Activated effector memory CD4-positive, alpha-beta T cell treated with anti-CD3 and anti-CD28 coated beads, Interleukin-2, amount 50 U/mL, for 16 hours (primary cell): ENCODE measurements around the gene GJC2.
"Not testable (repeated sequence)": the region's sequence is repeated elsewhere in the genome, so short reads cannot be mapped to it uniquely, and the experiment has no call there.

Source experiments
- DNase-seq: peaks from one replicate; pipeline ENCODE4 v3.0.0-alpha.2; 2020

GJC2 gene

DNA sequence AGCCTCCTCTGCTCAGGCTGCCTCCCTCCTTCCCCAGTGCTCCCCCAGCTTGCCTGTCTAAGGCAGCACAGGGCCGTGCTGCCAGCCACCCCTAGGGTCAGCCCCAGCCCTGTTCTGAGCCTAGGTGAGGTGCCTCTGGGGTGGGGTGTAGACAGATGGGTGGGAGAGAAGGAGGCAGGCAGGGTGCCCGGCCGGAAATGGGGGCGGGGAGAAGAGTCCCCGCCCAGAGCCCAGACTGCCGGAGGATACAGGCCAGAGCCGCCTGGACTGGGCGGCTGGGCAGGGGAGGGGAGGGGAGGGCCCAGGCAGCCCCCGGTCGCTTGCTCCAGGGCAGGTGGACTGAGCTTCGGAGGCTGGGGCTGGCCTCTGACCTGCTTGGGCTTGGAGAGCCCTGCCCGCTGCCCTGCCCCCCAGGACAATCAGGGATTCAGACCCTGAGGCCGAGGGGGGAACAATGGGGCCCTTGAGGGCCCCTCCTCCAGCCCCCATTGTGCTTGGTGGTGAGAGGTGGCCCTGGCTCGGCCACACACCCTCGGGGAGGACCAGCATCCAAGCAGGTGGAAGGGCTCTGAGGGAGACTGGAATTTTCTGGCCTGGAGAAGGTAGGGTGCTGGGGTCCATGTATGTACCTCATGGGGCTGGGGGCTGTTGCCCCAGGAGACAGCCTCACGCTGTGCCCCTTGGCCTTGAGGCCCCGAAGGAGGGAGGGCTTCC is at the start of gene GJC2:
Gene GJC2 (plus strand): TSS at position 525 of the 714 bp plus-strand sequence. CDS start 7,829 bp downstream, outside the sequence.
- DNase-seq, result peak; percentile 57

DNA sequence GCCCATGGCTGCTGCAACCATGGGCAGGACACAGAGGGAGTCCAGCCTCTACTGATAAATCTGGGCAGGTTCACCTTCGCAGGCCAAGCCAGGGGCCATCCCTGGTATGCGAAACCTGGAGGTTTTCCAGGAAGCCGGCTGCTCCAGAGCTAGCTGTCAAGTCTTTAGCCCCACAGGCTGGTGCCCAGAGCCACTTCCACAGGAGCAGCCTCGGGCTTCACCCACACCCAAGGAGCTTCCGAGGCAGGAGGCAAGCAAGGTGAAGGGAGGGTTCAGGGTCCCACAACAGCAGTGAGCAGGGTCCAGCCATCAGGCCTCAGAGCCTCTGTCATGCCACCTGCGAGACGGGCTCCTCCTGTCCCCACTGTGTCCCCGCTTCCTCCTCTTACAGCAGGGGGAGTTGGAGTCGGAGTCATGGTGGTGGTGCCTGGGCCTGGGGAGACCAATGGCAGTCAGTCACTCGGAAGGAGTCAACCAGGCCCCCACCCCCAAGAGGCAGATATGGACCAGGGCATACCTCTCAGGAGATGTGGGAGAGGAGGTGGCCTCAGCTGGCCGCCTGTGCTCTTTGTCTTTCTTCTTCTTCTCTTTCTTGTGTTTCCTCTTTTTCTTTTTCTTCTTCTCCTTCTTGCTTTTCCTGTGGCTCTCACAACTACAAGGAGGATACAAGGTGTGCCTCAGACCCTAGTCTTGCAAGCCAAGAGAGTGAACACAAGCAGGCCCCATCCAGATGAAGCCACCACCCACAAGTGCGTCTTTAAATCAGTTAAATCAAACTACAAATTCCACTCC is 48.7 kb upstream of the GJC2 start:
- peak; percentile 63 for DNase-seq

DNA sequence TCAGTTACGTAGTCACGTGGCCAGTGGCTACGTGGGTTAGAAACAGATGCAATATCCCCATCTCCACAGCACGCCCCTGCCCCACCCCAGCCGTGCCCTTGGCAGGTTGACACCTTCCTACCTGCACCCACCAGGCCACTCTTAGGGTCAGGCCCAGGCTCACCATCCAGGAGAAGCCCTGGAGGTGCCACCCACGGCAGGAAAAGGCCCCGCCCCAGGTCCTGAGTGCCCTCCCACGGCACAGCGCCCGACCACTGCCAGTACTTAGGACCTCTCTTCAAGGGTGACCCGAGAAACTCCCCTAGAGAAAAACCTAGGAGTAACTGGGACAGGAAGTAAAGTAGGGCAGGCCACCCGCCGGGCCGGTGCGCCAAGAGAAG is 48.1 kb upstream of the GJC2 start:
- peak; percentile 74 for DNase-seq

DNA sequence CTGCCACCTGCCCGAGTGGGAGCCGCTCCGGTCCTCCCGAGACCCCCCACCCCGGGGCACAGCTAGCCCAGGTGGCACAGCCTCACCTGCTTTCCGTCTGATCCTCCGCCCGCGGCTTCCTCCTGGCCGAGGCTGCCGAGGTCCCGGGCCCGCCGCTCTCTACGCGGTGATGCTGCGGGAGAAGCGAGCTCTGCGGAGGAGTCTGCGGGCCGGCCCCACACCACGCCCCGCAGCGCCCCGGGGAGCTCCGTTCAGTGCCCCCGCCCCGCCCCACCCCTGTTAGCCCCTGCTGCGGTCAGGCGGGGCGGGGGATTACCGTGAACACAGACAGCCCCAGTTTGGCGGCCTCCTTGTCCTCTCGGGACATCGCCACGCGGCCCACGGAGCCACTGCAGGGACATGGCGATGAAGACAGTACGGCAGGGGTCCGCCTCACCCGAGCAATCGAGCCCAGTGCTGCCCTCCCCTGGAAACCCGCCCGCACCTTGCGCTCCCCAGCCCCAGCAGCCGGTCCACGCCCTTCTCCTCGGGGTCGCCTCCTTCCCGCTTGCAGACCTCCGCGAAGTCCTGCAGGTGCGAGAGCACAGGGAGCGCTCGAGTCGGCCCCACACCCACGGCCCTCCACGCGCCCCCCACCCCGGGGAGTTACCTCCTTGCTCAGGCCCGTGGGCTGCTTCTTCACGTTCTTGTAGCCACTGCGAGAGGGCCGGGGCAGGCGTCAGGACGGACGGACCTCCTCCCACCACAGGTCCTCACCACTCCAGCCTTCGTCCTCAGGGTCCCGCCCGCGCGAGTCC is 47.5 kb upstream of the GJC2 start:
- DNase-seq, result peak; percentile 87

DNA sequence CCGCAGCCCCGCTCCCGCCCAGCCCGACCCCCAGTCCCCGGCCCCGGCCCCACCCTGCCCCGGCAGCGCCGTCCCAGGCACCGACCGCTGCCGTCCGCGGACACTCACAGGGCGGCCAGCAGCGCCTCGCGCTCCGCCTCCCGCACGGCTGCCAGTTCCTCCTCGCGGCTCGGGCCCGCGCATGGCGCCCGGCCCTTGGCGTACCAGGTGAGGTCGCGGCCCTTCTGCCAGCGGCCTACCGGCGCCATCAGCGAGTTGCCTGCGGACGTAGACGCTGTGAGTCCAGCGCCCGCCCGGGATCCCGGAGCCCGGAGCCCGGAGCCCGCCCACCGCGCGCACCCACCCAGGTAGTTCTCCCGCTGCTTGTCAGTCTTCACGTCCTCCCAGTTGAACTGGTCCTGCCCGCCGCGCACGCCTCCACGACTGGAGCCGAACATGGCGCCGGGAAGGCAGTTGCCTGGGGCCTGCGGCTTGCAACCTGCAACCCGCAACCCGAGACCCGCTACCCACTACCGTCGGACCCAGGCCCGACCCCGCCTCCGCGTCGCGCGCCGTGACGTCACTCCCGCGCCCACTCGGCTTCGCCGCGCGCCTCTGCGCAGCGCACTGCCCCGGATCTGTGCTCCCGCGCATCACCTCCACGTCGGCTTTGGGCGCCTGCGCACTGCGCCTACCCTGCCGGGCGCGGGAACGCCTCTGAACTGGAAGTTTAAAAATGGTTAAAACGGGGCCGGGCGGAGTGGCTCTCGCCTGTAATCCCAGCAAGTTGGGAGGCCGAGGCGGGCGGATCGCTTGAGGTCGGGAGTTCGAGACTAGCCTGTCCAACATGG is 46.7 kb upstream of the GJC2 start, which contains the start of gene C1orf35:
Gene C1orf35 (minus strand): TSS at position 535 of the 830 bp plus-strand sequence. CDS start 98 bp downstream, at position 437.
- peak; percentile 98 for DNase-seq

DNA sequence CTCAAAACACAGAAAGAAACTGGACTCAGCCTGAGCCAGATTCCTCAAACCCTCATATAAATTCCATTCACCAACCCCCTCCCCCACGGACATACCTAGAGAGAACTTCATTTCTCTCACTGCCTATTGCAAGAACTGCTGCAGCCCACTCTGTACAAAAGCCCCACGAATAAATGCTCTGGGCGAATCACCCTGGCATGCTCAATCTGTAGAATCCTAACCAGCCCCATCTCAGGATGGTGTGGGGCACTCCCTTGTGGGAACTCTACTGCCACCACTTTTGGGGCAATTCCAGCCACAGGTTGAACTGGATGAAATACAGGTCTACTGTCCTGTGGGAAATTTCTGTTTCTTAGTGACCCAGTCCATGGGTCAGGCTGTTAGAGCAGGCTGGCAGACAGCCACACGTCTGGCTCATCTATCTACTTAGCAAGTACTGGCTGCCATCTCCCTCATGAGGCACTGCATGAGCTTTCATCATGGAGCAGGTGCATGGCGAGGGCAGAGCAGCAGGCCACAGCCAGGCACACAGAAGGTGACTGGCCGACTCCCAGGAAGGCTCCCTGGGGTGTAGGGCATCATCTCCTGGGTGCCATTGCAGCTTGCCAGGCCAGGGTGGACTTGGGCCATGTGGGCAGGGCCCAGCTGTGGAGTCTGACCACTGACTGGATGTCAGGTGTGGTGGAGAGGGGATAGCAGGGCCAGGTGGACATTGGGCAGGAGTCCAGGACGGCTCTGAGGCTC is 45.0 kb upstream of the GJC2 start:
- peak; percentile 41 for DNase-seq

DNA sequence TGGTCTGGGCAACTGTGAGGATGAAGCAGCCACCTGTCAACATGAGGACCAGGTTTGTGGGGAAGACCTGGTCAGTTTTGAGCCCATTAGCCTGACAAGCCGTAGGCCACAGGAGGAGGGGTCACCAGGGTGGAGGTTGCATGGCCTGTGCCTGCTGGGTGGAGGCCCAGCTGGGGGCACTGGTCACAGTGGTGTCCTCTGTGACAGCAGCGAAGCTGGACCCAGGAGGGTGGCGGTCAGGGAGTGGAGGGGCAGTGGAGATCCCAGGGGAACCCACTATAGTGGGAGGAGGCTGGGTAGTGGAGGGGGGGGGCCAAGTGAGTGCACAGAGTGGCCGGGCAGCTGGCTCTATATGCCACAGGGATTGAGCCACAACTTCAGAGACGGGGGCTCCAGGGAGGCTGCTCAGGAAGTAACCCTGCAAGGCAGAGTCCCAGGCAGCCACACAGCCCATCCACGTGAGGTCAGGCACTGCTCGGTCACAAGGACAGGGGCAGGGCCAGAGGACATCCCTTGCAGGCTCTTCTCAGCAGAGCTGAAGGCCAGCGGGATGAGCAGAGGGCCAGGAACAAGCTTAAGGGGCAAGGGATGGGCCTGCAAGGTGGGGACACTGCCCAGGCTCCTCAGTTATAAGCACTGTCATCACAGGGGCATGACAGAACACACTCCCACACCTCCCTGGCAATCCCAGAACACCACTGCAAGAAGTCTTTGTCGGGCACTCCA is 44.3 kb upstream of the GJC2 start:
- peak; percentile 58 for DNase-seq

DNA sequence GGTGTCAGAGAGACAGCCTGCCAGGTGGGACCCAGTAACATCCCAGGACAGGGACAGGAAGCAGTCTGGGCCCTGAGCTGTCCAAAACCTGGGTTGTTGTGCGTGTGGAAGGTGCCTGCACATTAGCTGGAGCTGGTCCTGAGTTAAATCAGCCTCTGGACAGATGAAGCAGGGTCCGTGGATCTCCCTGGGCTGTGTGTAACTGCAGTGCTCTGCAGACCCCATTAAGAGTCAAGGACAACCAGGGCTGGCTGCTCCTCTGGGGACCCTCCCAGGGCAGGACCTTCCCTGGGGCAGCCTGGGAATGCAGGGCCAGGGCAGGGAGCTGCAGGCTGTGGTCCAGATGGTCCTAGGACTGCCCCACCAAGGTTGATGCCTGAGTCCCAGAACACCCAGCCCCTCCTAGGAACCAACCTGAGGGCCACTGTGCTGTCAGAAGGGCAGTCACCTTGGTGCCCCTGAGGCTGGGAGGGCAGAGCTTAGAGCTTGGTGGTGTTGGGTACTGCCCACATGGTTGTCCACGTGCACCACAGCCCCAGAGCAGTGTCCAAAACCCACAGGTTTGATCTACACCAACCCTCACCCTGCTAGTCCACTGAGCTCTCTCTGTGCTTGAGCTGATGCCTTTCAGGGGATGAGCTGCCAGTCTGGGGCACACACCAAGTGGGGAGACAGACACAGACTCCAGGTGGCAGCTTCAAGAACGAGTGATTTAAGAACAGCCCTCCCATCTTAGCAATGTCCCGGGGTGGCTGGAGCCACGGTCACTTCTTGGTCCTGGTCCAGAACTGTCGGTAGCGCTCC is 43.5 kb upstream of the GJC2 start:
- DNase-seq, result no peak

DNA sequence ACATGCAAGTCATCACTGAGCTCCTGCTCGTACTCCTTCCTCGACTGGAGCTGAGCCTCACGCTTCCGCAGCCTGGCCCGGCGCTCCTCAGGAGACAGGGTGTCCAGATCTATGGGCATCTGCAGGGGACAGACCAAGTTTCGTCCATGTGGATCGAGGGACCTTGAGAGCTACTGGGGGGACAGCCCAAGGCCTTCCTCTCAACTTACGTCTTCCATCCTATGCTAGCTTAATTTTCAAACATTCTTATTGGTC is 43.0 kb upstream of the GJC2 start:
- no peak for DNase-seq

DNA sequence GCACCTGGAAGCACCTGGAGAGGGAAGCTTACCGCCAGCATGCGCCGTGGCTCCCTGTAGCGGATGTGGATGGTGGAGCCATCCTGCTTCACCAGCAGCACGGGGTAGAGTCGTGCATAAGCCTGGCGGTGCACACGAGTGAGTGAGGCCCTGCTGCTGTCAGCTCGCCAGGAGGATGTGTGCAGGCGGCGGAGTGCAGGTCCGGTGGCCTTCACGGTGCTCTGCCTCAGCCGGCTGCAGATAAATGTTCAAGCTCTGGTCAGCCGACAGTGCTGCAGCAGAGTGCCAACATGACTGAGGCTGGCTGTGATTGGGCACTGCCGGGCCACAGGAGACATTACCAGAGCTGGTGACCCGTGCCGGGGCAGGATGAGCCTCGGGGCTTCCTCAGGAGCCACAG is 42.1 kb upstream of the GJC2 start:
- DNase-seq, result no peak

DNA sequence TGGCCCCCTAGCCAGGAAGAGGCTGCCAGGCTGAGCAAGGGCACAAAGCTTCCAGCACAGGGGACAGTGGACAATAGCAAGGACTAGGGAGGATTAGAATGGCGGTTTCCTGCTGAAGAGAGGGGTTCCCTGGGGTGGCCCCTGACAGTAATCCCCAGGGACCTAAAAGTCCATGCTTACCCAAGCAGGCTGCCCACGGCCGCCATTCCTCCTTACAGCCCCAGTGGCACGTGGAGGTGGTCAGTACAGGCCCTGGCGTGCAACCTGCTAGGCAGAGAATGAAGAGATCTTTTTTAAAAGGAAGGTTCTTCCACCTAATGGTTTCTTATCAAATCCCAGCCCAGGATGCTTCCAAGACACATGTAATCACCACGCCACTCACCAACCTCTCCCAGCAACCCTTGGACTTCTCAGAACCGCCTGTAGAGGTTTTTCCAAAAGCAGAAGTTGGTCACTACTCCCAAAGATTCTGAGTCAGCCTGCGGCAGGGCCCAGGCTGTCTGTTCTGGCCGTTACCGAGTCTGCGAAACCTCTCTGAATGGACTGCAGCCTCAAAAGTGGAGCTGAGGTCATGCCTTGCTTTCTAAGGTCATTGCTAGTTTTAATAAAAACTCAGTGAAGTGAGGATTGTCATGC is 41.6 kb upstream of the GJC2 start:
- DNase-seq, result no peak

DNA sequence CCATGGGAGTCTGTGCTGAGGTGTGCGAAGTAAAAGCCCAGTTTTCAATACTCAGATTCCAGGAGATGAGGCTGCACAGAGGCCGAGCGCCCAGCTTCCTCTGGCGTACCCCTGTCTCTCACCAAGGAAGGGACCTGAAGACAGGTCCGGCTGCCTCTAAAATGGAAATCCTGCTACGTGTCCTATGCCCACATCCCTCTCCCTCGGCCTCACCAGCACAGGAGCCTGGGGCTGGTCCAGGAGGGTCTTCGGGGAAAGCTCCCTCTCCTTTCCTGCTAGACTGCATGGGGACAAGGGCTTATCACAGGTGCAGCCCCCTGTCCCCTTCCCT is 41.0 kb upstream of the GJC2 start:
- DNase-seq, result no peak

DNA sequence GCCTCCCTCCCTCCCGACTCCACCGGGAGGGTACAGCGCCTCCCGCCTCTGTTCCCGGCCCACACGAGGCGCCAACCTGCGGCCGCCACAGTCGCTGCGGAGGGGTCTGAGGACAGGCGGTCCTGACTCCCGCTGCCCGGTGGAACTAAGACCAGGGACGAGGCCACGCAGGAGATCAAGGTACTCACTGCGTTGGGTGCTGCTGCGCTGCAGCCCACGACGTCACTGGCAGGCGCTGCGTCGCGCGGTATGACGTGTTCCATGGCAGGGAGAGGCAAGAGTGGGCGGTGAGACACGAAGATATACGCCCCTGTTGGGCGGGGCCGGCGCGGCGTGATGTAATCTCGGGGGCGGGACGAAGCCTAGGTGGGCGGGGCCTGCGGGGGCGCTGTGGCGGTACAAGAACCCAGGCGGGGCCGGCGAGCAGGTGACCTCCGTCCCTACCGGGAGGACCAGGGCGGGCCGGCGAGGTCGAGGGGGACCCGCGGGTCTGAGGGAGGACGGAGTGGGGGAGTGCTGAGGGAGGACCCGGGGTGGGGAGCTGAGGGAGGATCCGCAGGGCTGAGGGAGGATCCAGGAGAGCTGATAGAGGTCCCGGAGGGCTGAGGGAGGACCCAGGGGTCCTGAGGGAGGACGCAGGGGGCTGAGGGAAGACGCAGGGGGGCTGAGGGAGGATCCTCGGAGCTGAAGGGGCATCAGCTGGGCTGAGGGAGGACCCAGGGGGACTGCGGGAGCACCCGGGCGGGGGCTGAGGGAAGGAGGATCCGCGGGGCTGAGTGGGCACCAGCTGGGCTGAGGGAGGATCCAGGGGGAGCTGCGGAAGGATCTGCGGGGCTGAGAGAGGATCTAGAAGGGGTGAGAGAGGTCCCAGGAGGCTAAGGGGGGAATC is 40.4 kb upstream of the GJC2 start, which contains the start of gene MRPL55:
Gene MRPL55 (minus strand): TSS at position 227 of the 889 bp plus-strand sequence. CDS start 1,039 bp downstream, outside the sequence.
- DNase-seq, result peak; percentile 99

DNA sequence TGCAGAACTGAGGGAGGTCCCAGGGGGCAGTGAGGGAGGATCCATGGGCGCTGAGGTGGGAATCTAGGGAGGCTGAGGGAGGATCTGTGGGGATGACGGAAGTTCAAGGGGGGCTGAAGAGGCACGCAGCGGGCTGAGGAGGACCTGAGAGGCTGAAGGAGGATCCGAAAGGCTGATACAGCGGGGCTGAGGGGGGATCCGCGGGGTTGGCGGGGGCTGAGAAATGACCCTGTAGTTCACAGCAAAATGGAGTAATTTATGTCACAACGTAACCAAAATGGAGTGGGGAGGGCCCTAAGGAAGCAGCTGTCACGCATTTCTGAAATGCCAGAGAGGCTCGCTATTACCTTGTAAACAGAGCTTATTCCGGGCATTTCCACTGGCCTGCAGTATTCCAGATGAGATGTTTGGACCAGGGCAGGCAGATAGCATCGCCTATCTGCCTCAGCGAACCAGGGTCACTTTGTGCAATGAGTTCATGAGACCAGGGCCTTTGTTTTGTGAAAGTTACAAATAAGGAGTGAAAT is 39.7 kb upstream of the GJC2 start:
- no peak for DNase-seq

DNA sequence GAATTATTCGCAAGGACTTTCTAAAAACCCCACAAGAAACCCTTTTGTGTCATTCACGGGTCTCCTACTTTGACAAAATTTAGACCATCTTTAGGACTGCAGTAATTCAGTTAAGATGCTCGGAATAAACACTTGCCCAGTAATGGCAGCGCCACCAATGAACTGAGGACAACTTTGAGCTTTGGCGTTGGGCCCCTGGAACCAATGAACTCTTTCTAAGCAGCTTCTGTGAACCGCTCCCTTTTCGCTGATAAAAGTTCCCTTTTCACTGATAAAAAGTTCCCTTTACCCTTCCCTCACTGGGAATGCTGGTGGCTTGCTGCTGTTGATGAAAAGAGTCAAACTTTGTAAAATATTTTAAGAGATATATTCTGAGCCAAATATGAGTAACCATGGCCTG is 39.2 kb upstream of the GJC2 start:
- no peak for DNase-seq

DNA sequence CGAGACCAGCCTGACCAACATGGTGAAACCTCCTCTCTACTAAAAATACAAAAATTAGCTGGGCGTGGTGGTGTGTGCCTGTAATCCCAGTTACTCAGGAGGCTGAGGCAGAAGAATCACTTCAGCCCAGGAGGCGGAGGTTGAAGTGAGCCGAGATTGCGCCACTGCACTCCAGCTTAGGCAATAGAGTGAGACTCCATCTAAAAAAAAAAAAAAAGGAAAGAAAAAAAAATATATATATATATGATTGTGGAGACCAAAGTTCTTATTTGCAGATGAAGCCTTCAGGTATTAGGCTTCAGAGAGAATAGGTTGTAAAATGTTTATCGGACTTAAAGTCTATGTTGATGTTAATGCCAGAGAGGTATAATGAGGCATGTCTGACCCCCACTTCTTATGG is 38.4 kb upstream of the GJC2 start:
- not testable (repeated sequence) for DNase-seq

DNA sequence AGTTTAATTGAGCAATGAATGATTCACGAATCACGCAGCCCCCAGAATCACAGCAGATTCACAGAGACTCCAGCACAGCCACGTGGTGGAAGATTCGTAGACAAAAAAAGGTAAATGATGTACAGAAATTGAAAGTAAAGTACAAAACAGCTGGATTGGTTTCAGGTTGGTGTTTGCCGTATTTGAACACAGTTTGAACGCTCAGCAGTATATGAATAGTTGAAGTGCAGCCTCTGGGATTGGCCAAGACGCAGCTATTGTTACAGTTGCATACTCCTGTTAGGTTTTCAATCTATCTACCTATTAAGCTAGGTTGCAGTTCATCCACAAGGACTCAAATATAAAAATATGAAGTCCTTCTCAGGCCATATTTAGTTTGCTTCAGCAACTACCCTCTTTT is 37.6 kb upstream of the GJC2 start:
- no peak for DNase-seq

DNA sequence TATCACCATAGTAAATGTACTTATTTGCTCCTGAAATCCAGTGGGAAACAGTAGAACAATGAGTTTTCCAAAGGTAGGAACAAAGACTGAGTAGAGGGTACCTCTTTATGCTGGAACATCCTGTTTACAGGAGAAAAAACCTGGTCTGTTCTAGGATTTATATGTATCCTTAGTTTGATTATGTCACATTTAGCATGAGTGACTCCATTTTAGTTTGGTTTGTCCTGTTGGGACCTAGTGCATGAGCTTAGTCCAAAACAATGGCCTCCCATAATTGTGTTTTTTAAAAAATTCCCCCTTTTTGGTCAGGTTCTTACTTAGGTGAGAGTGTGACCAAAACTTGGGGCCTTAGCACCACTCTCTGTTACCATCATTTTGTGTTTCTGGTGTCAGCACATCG is 37.1 kb upstream of the GJC2 start:
- DNase-seq, result no peak

DNA sequence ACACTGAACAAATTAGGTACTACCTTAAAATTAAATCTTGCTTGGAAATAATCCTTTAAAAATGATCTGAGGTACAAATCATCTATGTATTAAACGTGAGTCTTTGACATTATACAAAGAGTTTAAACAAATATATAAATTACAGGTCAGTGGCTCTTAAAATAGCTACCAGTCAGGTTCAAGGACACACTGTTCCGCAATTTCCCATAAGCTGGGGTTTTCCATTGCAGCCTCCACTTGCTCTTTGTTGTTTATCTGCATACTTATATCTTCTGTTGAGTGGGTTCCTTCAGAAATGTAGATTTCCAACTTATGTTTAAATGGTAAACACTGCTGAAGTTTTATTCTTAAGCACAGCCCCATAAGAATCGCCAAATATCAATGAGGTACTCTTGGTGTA is 34.9 kb upstream of the GJC2 start:
- no peak for DNase-seq
